Stimulated activated CD4-positive, alpha-beta T cell treated with anti-CD3 and anti-CD28 coated beads, Interleukin-15, amount 100 ng/mL, for 48 hours (primary cell): ENCODE measurements around the gene NDFIP1.
"Not testable (repeated sequence)": the region's sequence is repeated elsewhere in the genome, so short reads cannot be mapped to it uniquely, and the experiment has no call there.

Source experiments
- DNase-seq, 2 donors: peaks; one replicate each; pipeline ENCODE4 v3.0.0-alpha.2; 2020; ENCODE audit warnings: low read depth in 2 of 2

NDFIP1 gene, protein sequence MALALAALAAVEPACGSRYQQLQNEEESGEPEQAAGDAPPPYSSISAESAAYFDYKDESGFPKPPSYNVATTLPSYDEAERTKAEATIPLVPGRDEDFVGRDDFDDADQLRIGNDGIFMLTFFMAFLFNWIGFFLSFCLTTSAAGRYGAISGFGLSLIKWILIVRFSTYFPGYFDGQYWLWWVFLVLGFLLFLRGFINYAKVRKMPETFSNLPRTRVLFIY

GRCh38 chr5:142108432-142109330, at the start of gene NDFIP1:
Gene NDFIP1, plus strand, starts transcription at chr5:142108779. Its CDS starts 196 bp downstream, at chr5:142108975.
- DNase-seq, result peak; percentile 70 to 83

DNA sequence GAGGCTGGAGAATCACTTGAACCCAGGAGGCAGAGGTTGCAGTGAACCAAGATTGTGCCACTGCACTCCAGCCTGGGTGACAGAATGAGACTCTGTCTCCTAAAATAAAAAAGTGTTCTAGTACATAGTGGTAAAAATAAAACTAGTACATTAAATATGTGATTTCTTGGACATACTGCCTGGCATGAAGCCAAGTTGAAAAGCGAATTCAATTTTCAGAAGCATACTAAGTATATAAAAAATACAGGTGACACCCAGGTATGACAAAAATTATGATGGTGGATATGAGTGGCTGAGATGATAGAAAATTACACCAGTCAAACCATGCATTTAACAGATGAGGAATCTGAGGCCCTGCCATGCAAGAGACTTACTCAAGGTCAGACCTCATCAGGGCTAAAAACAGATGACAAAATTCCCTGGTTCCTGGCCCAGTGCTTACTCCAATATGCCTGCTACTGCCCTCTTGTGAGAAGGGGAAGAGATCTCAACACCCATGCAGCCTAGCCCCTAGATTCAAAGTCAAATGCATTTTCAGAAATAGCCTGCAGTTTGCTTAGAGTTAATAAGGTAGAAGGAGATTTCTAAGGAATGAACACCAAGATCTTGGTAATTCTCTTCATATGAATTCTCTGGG, 49.2 kb upstream of the NDFIP1 start:
- no peak for DNase-seq

DNA sequence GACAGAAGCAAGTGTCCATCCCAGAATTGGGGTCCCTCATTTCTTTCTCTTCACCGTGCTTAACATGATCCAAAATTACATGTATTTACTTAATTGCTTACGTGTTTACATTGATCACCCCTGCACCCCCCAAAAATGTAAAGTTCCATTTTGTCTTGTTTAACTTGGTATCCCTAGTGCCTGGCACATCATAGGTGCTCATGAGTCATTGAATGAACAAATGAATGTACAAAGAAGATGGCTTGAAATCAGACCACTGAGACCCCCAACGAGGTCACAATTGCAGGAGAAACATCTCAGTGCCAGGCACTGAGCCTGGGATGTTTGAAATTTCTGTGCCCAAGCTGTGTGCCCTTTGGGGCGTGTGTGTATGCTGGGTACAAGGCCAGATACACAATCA, 45.2 kb upstream of the NDFIP1 start:
- DNase-seq, result no peak

- peak in 1 of 2 donors; percentile 19 for DNase-seq
Observed at GRCh38 chr5:142063878-142064331, 44.7 kb upstream of the NDFIP1 start.

- no peak for DNase-seq
Observed at GRCh38 chr5:142065273-142065672, 43.3 kb upstream of the NDFIP1 start.

- DNase-seq, result no peak
Observed at GRCh38 chr5:142069606-142070399, 38.8 kb upstream of the NDFIP1 start.

DNA sequence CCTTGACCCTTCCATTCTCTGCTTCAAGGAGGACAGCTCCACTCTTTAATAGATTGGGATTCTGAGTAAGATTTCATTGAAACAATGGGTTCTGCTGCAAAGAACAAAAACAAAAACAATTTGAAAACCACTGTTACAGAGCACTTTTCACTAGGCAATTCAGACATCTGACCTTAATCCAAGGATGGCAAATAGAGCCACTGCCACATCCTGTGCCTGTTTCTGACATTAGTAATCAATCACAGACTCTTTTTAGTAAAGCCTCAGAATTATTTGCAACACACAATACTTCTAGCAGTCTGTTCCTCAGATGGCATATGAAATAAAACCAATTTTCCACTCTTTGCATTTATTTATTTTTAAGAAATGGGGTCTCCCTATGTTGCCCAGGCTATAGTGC, 37.8 kb upstream of the NDFIP1 start:
- no peak for DNase-seq

DNA sequence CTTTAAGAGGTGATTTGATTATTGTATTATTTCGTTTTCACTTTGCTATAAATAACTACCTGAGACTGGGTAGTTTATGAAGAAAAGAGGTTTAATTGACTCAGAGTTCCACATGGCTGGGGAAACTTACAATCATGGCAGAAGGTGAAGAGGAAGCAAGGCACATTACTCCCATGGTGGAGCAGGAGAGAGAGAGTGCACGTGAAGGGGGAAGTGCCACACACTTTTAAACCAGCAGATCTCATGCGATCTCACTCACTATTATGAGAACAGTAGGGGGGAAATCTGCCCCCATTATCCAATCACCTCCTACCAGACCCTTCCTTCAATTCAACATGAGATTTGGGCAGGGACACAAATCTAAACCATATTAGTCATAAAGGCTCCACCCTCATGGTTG, 36.1 kb upstream of the NDFIP1 start:
- DNase-seq, result no peak

DNA sequence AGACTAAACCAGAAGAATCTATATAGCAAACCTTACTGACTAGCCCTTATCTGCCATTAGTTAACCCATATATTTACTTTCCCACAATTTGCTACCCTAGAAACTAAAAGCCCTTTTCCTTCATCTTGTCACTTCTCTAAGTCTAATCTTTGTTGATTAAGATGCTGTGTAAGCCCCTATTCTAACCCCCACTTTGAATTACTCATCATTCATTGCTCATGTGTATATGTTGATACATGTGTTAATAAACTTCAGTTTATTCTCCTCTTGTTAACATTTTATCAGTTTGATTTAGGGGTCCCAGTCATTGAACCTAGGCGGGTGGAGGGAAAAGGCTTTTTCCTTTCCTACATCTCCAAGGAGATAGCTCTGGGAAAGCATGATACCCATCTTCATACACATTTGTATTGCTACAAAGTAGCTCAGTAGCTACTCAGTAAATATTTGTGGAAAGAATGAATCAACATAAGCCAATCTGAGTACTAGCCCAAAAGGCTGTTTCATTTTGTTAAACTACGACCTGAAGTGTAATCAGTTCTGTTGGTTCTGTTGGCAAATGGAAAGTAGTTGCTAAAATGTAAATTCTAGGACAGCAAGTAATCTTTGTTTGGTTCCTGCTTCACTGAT, 35.1 kb upstream of the NDFIP1 start:
- no peak for DNase-seq

DNA sequence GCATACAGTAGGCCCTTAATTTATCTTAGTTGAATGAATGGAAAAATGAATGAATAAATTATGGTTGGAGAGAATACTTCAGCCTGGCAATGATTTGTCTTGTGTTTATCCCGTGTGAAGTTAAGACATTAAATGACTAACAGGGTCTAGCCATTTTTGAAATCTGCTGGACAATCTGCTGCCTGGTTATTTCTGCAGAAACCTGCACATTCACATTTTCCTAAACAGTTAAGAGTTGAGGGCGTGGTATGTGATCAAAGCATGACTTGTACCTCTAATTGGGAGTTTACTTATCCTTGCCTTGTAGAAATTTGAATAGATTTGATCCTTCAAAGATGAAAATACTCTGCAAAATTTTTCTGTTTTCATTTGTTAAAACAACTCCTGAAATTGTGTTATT, 34.6 kb upstream of the NDFIP1 start:
- no peak for DNase-seq

- no peak for DNase-seq
Observed at GRCh38 chr5:142078221-142078620, 30.4 kb upstream of the NDFIP1 start.

- no peak for DNase-seq
Observed at GRCh38 chr5:142078706-142079105, 29.9 kb upstream of the NDFIP1 start.

GRCh38 chr5:142079306-142079721, 29.3 kb upstream of the NDFIP1 start:
- DNase-seq, result no peak

GRCh38 chr5:142080248-142080647, 28.3 kb upstream of the NDFIP1 start:
- DNase-seq, result no peak

- no peak for DNase-seq
Observed at GRCh38 chr5:142082182-142082781, 26.3 kb upstream of the NDFIP1 start.

GRCh38 chr5:142086229-142086628, 22.4 kb upstream of the NDFIP1 start:
- DNase-seq, result no peak

GRCh38 chr5:142086679-142087078, 21.9 kb upstream of the NDFIP1 start:
- no peak for DNase-seq

GRCh38 chr5:142087920-142088679, 20.5 kb upstream of the NDFIP1 start:
- peak in 1 of 2 donors; percentile 47 for DNase-seq

DNA sequence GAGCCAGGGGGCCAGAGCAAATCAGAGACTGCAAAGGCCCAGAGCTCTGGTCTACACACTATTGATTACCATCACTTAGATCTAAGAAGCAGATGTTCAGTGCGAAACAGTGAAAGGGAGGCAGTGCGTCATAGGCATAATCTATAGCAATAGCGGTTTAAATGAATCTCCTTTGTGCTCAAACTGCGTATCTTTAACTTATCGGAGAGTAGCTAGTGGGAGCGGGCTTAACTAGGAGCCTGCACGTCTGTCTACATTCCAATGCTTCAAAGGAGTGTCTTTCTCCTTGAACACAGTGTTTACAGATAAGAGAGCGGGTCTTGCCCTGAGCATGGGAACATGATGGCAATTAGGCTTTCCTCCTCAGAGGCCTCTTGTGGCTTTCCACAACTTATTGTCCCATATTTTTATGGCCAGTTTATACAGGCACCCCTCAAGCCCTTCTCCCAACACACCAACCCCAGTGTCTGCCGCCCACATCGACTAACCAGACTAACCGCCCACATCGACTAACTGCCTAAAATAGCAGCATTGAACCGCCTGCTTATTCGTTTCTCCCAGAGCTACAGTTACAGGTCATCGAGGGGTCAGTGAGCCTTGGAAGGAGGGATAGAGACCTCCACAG, 19.6 kb upstream of the NDFIP1 start:
- not testable (repeated sequence) for DNase-seq

GRCh38 chr5:142091012-142091411, 17.6 kb upstream of the NDFIP1 start:
- DNase-seq, result no peak
